AG09319 (cell line): ENCODE measurements around the gene COMMD9.

ENCODE experiments used
- DNase-seq: peaks from one replicate; pipeline ENCODE4 v3.0.0-alpha.2; 2010; ENCODE audit warnings: low read depth; ENCODE audit errors: extremely low read depth
- CTCF ChIP-seq: IDR thresholded peaks from 2 replicates; pipeline ENCODE4 v1.5.1; 2011; ENCODE audit warnings: low read depth, mild to moderate bottlenecking, inconsistent platforms, low read length, moderate library complexity

COMMD9 gene

GRCh38 chr11:36264011-36264972, 24.9 kb downstream of the COMMD9 start:
- no peak for DNase-seq
- TF ChIP-seq CTCF, result no peak

GRCh38 chr11:36261094-36261493, 28.1 kb downstream of the COMMD9 start:
- DNase-seq, result no peak
- TF ChIP-seq CTCF, result no peak

GRCh38 chr11:36258730-36259360, 30.4 kb downstream of the COMMD9 start:
- TF ChIP-seq CTCF, result peak; percentile 79
- peak; percentile 44 for DNase-seq

- no peak for DNase-seq
- TF ChIP-seq CTCF, result no peak
These were observed 31.9 kb downstream of the COMMD9 start for GRCh38 chr11:36257351-36257750.

GRCh38 chr11:36254713-36255112, 34.5 kb downstream of the COMMD9 start:
- no peak for DNase-seq
- no peak for TF ChIP-seq CTCF

- no peak for TF ChIP-seq CTCF
- DNase-seq, result no peak
These were observed 36.0 kb downstream of the COMMD9 start for GRCh38 chr11:36253238-36253637.

GRCh38 chr11:36251823-36252222, 37.4 kb downstream of the COMMD9 start:
- TF ChIP-seq CTCF, result no peak
- DNase-seq, result no peak
